Dendritic cell treated with granulocyte-macrophage colony-stimulating factor and Interleukin-4, amounts not matched to agents 40 ng/mL and 50 ng/mL, for 4 days (primary cell): Measurements from ENCODE around the gene SEMA6A.

ENCODE experiments used
- H3K27ac Mint-ChIP-seq: one replicate; pipeline ENCODE4 v1.8.0; 2022; ENCODE audit warnings: mild to moderate bottlenecking, mixed read lengths
- H3K27me3 Mint-ChIP-seq: one replicate; pipeline ENCODE4 v1.8.0; 2022; ENCODE audit warnings: mild to moderate bottlenecking, mixed read lengths
- H3K36me3 Mint-ChIP-seq: one replicate; pipeline ENCODE4 v1.8.0; 2022; ENCODE audit warnings: low read depth, mixed read lengths
- H3K4me1 Mint-ChIP-seq: one replicate; pipeline ENCODE4 v1.8.0; 2022; ENCODE audit warnings: low read depth, mixed read lengths
- H3K4me3 Mint-ChIP-seq: one replicate; pipeline ENCODE4 v1.8.0; 2022; ENCODE audit warnings: mild to moderate bottlenecking, moderate library complexity, mixed read lengths
- H3K9me3 Mint-ChIP-seq: one replicate; pipeline ENCODE4 v1.8.0; 2022; ENCODE audit warnings: mixed read lengths
- intact Hi-C: fragments of 100-400 bp; cut with micrococcal nuclease; formaldehyde crosslinking; loops from one replicate; pipeline ENCODE4 v1.15.0; 2022

The SEMA6A gene

GRCh38 chr5:116419258-116419657 is 155.4 kb downstream of the SEMA6A start:
- H3K4me1 Mint-ChIP-seq: no peaks in the 10 kb centered on the region
- H3K27me3 Mint-ChIP-seq: no peaks in the 10 kb centered on the region
- H3K27ac Mint-ChIP-seq: no peak overlapping the region
- no peak overlapping the region for H3K4me3 Mint-ChIP-seq
- intact Hi-C loops: no loop called here
- H3K36me3 Mint-ChIP-seq: peaks cover 7% of the 10 kb centered on the region
- H3K9me3 Mint-ChIP-seq: peaks cover 15% of the 10 kb centered on the region

- peaks cover 4% of the 10 kb centered on the region for H3K36me3 Mint-ChIP-seq
- H3K9me3 Mint-ChIP-seq: peaks cover 15% of the 10 kb centered on the region
- H3K4me1 Mint-ChIP-seq: no peaks in the 10 kb centered on the region
- intact Hi-C loops: no loop called here
- H3K27me3 Mint-ChIP-seq: no peaks in the 10 kb centered on the region
- no peak overlapping the region for H3K27ac Mint-ChIP-seq
- H3K4me3 Mint-ChIP-seq: no peak overlapping the region
Measured at GRCh38 chr5:116418774-116419173, 155.8 kb downstream of the SEMA6A start.

GRCh38 chr5:116418016-116418415 is 156.6 kb downstream of the SEMA6A start:
- H3K27ac Mint-ChIP-seq: no peak overlapping the region
- H3K4me1 Mint-ChIP-seq: no peaks in the 10 kb centered on the region
- intact Hi-C loops: no loop called here
- no peak overlapping the region for H3K4me3 Mint-ChIP-seq
- peaks cover 15% of the 10 kb centered on the region for H3K9me3 Mint-ChIP-seq
- no peaks in the 10 kb centered on the region for H3K27me3 Mint-ChIP-seq
- H3K36me3 Mint-ChIP-seq: peaks cover 7% of the 10 kb centered on the region

- peaks cover 7% of the 10 kb centered on the region for H3K36me3 Mint-ChIP-seq
- H3K4me3 Mint-ChIP-seq: no peak overlapping the region
- no peaks in the 10 kb centered on the region for H3K4me1 Mint-ChIP-seq
- no peaks in the 10 kb centered on the region for H3K9me3 Mint-ChIP-seq
- intact Hi-C loops: no loop called here
- no peak overlapping the region for H3K27ac Mint-ChIP-seq
- no peaks in the 10 kb centered on the region for H3K27me3 Mint-ChIP-seq
Measured at GRCh38 chr5:116415989-116416388, 158.6 kb downstream of the SEMA6A start.

GRCh38 chr5:116415182-116415581 is 159.4 kb downstream of the SEMA6A start:
- no peak overlapping the region for H3K27ac Mint-ChIP-seq
- intact Hi-C loops: no loop called here

GRCh38 chr5:116411101-116411571 is 163.5 kb downstream of the SEMA6A start:
- Mint-ChIP-seq H3K27me3 (no peaks in the 10 kb centered on the region), H3K9me3 (no peaks in the 10 kb centered on the region), H3K36me3 (peaks cover 7% of the 10 kb centered on the region), H3K4me1 (no peaks in the 10 kb centered on the region), H3K27ac (no peak overlapping the region), H3K4me3 (no peak overlapping the region)
- intact Hi-C loops: no loop called here

More at GRCh38 chr5:116415182-116415581, 159.4 kb downstream of the SEMA6A start:
- Mint-ChIP-seq H3K36me3 (peaks cover 7% of the 10 kb centered on the region), H3K27me3 (no peaks in the 10 kb centered on the region), H3K4me1 (no peaks in the 10 kb centered on the region), H3K9me3 (no peaks in the 10 kb centered on the region), H3K4me3 (no peak overlapping the region)

GRCh38 chr5:116410336-116410890 is 164.2 kb downstream of the SEMA6A start:
- H3K27ac Mint-ChIP-seq: no peak overlapping the region
- no peaks in the 10 kb centered on the region for H3K27me3 Mint-ChIP-seq
- peaks cover 7% of the 10 kb centered on the region for H3K36me3 Mint-ChIP-seq
- intact Hi-C loops: no loop called here
- H3K4me1 Mint-ChIP-seq: no peaks in the 10 kb centered on the region
- no peaks in the 10 kb centered on the region for H3K9me3 Mint-ChIP-seq
- no peak overlapping the region for H3K4me3 Mint-ChIP-seq

GRCh38 chr5:116409591-116410296 is 164.9 kb downstream of the SEMA6A start:
- Mint-ChIP-seq H3K36me3 (peaks cover 7% of the 10 kb centered on the region), H3K4me3 (no peak overlapping the region)

GRCh38 chr5:116406306-116407041 is 168.1 kb downstream of the SEMA6A start:
- intact Hi-C loops: no loop called here
- no peaks in the 10 kb centered on the region for H3K4me1 Mint-ChIP-seq
- H3K27me3 Mint-ChIP-seq: no peaks in the 10 kb centered on the region
- no peaks in the 10 kb centered on the region for H3K9me3 Mint-ChIP-seq
- H3K27ac Mint-ChIP-seq: no peak overlapping the region
- H3K36me3 Mint-ChIP-seq: no peaks in the 10 kb centered on the region
- no peak overlapping the region for H3K4me3 Mint-ChIP-seq

More at GRCh38 chr5:116409591-116410296, 164.9 kb downstream of the SEMA6A start:
- intact Hi-C loops: no loop called here
- Mint-ChIP-seq H3K9me3 (no peaks in the 10 kb centered on the region), H3K27me3 (no peaks in the 10 kb centered on the region), H3K27ac (no peak overlapping the region), H3K4me1 (no peaks in the 10 kb centered on the region)

- intact Hi-C loops: no loop called here
Measured at GRCh38 chr5:116404792-116405191, 169.8 kb downstream of the SEMA6A start.

GRCh38 chr5:116404016-116404415 is 170.6 kb downstream of the SEMA6A start:
- Mint-ChIP-seq H3K9me3 (no peaks in the 10 kb centered on the region), H3K4me3 (no peak overlapping the region), H3K36me3 (no peaks in the 10 kb centered on the region), H3K4me1 (no peaks in the 10 kb centered on the region), H3K27ac (no peak overlapping the region), H3K27me3 (no peaks in the 10 kb centered on the region)
- intact Hi-C loops: no loop called here

More at GRCh38 chr5:116404792-116405191, 169.8 kb downstream of the SEMA6A start:
- Mint-ChIP-seq H3K27ac (no peak overlapping the region), H3K4me1 (no peaks in the 10 kb centered on the region), H3K9me3 (no peaks in the 10 kb centered on the region), H3K27me3 (no peaks in the 10 kb centered on the region), H3K4me3 (no peak overlapping the region), H3K36me3 (no peaks in the 10 kb centered on the region)

GRCh38 chr5:116402235-116402634 is 172.4 kb downstream of the SEMA6A start:
- Mint-ChIP-seq H3K4me3 (no peak overlapping the region), H3K9me3 (no peaks in the 10 kb centered on the region), H3K27me3 (no peaks in the 10 kb centered on the region), H3K36me3 (no peaks in the 10 kb centered on the region), H3K27ac (no peak overlapping the region), H3K4me1 (no peaks in the 10 kb centered on the region)
- intact Hi-C loops: no loop called here

- H3K27me3 Mint-ChIP-seq: no peaks in the 10 kb centered on the region
- no peaks in the 10 kb centered on the region for H3K4me1 Mint-ChIP-seq
- intact Hi-C loops: no loop called here
- no peak overlapping the region for H3K27ac Mint-ChIP-seq
- H3K4me3 Mint-ChIP-seq: no peak overlapping the region
- H3K9me3 Mint-ChIP-seq: no peaks in the 10 kb centered on the region
- H3K36me3 Mint-ChIP-seq: no peaks in the 10 kb centered on the region
Measured at GRCh38 chr5:116401576-116401975, 173.0 kb downstream of the SEMA6A start.

- H3K27me3 Mint-ChIP-seq: no peaks in the 10 kb centered on the region
- H3K4me3 Mint-ChIP-seq: no peak overlapping the region
- H3K36me3 Mint-ChIP-seq: no peaks in the 10 kb centered on the region
- H3K4me1 Mint-ChIP-seq: no peaks in the 10 kb centered on the region
- intact Hi-C loops: no loop called here
- H3K27ac Mint-ChIP-seq: no peak overlapping the region
- H3K9me3 Mint-ChIP-seq: no peaks in the 10 kb centered on the region
Measured at GRCh38 chr5:116396476-116397099, 178.0 kb downstream of the SEMA6A start.
